Stimulated activated naive CD8-positive, alpha-beta T cell treated with anti-CD3 and anti-CD28 coated beads, Interleukin-15, Interleukin-2, amounts not matched to agents 100 U/mL and 50 U/mL, for 24 hours (primary cell): ENCODE measurements around the gene C2orf76.
"Not testable (repeated sequence)": the region's sequence is repeated elsewhere in the genome, so short reads cannot be mapped to it uniquely, and the experiment has no call there.

Experiments
- ATAC-seq: fragments of 150-1000 bp; cut with Tn5 transposase; one replicate; pipeline ENCODE4 v1.10.0; 2021
- DNase-seq: peaks from one replicate; pipeline ENCODE4 v3.0.0; 2021

Gene C2orf76

GRCh38 chr2:119366649-119367471, at the start of gene C2orf76, which contains the start of gene DBI:
Gene C2orf76 (minus strand): TSS chr2:119366834. CDS start chr2:119339959, 26,875 bp downstream.
Gene DBI (plus strand): TSS chr2:119366977. CDS start chr2:119367052, 75 bp downstream.
- DNase-seq (peak; percentile 93), ATAC-seq (peak; percentile 96)

- ATAC-seq: no peak
- no peak for DNase-seq
Measured at GRCh38 chr2:119415630-119416029, 49.0 kb upstream of the C2orf76 start.

GRCh38 chr2:119414894-119415293, 48.3 kb upstream of the C2orf76 start:
- ATAC-seq: no peak

GRCh38 chr2:119409506-119409905, 42.9 kb upstream of the C2orf76 start:
- ATAC-seq: no peak
- no peak for DNase-seq

More at GRCh38 chr2:119414894-119415293, 48.3 kb upstream of the C2orf76 start:
- no peak for DNase-seq

GRCh38 chr2:119408221-119408619, 41.6 kb upstream of the C2orf76 start:
- ATAC-seq: no peak
- no peak for DNase-seq

GRCh38 chr2:119407430-119408220, 41.0 kb upstream of the C2orf76 start:
- DNase-seq: peak; percentile 30
- peak; percentile 52 for ATAC-seq

GRCh38 chr2:119405151-119405550, 38.5 kb upstream of the C2orf76 start:
- ATAC-seq (no peak), DNase-seq (no peak)

GRCh38 chr2:119403618-119404017, 37.0 kb upstream of the C2orf76 start:
- not testable (repeated sequence) for ATAC-seq, DNase-seq

GRCh38 chr2:119402645-119403560, 36.3 kb upstream of the C2orf76 start:
- no peak for ATAC-seq
- DNase-seq: no peak

GRCh38 chr2:119402106-119402505, 35.5 kb upstream of the C2orf76 start:
- ATAC-seq (no peak), DNase-seq (no peak)

GRCh38 chr2:119397196-119397595, 30.6 kb upstream of the C2orf76 start:
- DNase-seq (no peak), ATAC-seq (no peak)

GRCh38 chr2:119393971-119394748, 27.5 kb upstream of the C2orf76 start:
- DNase-seq (no peak), ATAC-seq (no peak)

- ATAC-seq (no peak), DNase-seq (no peak)
Measured at GRCh38 chr2:119389615-119390306, 23.1 kb upstream of the C2orf76 start.

- peak; percentile 30 for DNase-seq
- peak; percentile 73 for ATAC-seq
Measured at GRCh38 chr2:119387381-119388129, 20.9 kb upstream of the C2orf76 start.

- no peak for DNase-seq
- ATAC-seq: no peak
Measured at GRCh38 chr2:119385466-119385865, 18.8 kb upstream of the C2orf76 start.

GRCh38 chr2:119384971-119385370, 18.3 kb upstream of the C2orf76 start:
- ATAC-seq (no peak), DNase-seq (no peak)

GRCh38 chr2:119383410-119384140, 16.9 kb upstream of the C2orf76 start:
- no peak for ATAC-seq
- no peak for DNase-seq

- no peak for ATAC-seq
Measured at GRCh38 chr2:119378566-119378965, 11.9 kb upstream of the C2orf76 start.

GRCh38 chr2:119377993-119378345, 11.3 kb upstream of the C2orf76 start:
- DNase-seq: no peak
- no peak for ATAC-seq

More at GRCh38 chr2:119378566-119378965, 11.9 kb upstream of the C2orf76 start:
- no peak for DNase-seq
